Lower leg skin (tissue), 3 donors: ENCODE results near the gene STX11.

Experiments
- CTCF ChIP-seq, 3 donors: fragments of 450-650 bp; IDR thresholded peaks; one replicate each; pipeline ENCODE4 v1.5.1; 2016; ENCODE audit warnings: antibody characterized with exemption in 3 of 3, mild to moderate bottlenecking in 3 of 3, moderate library complexity in 2 of 3
- POLR2A ChIP-seq, 2 donors: fragments of 450-650 bp; IDR thresholded peaks; one replicate each; pipeline ENCODE4 v1.6.1; 2016 to 2017; ENCODE audit warnings: antibody characterized with exemption in 2 of 2, mild to moderate bottlenecking in 1 of 2, moderate library complexity in 1 of 2

GRCh38 chr6:144195671-144196270, 45.5 kb downstream of the STX11 start:
- TF ChIP-seq CTCF (IDR thresholded peaks at IDR 0.05): no peak
- TF ChIP-seq POLR2A (IDR thresholded peaks at IDR 0.05): no peak
